Esophagus squamous epithelium (tissue), 5 donors: ENCODE data around the gene TAL1. TPM values are rescaled to one million over a fixed set of nuclear protein-coding genes. Genes with fewer than 3 reads are reported as not detected.
A peak's percentile ranks its signal among the peaks of the same experiment; 100 is the strongest.

Experiments
- DNase-seq: peaks from one replicate; lab custom pipeline; 2025; lab: John Stamatoyannopoulos, UW
- H3K27ac ChIP-seq, 4 donors: fragments of 200-600 bp; sonication (generic); one replicate each; pipeline ENCODE4 v1.5.1; 2016 to 2019; ENCODE audit warnings: mild to moderate bottlenecking in 1 of 4
- H3K27me3 ChIP-seq, 4 donors: fragments of 200-600 bp; sonication (generic); 1 replicate in 3 of 4; 2 replicates in 1 of 4; pipeline versions ENCODE4 v1.5.1 to v1.6.0; 2017 to 2021; ENCODE audit warnings: antibody characterized with exemption in 1 of 4
- H3K36me3 ChIP-seq, 3 donors: fragments of 200-600 bp; sonication (generic); one replicate each; pipeline ENCODE4 v1.5.1; 2016 to 2019
- H3K4me1 ChIP-seq, 3 donors: fragments of 200-600 bp; sonication (generic); one replicate each; pipeline ENCODE4 v1.5.1; 2017 to 2019
- H3K4me3 ChIP-seq, 4 donors: fragments of 200-600 bp; sonication (generic); 1 replicate in 3 of 4; 2 replicates in 1 of 4; pipeline ENCODE4 v1.5.1; 2016 to 2019; ENCODE audit warnings: mild to moderate bottlenecking in 2 of 4, moderate library complexity in 1 of 4
- H3K9me3 ChIP-seq, 3 donors: fragments of 200-600 bp; sonication (generic); one replicate each; pipeline ENCODE4 v1.5.1; 2016 to 2019
- POLR2A ChIP-seq, 4 donors: fragments of 450-650 bp; IDR thresholded peaks; one replicate each; pipeline ENCODE4 v1.6.1; 2017; ENCODE audit warnings: antibody characterized with exemption in 4 of 4, mild to moderate bottlenecking in 4 of 4, moderate library complexity in 3 of 4
- WGBS, 2 donors: methylation state at CpG; one replicate each; pipeline ENCODE4 v1.1.5; 2018; 5-methylcytosine and 5-hydroxymethylcytosine counted together
- intact Hi-C: fragments of 100-400 bp; cut with DNase I; formaldehyde crosslinking; loops from one replicate; pipeline ENCODE4 v1.15.0; 2022
- total RNA-seq, 4 donors: library from RNA; depleted of rRNA; stranded (reverse); fragments of >200 nt; gene quantifications; one replicate each; pipeline ENCODE4 v1.1.0, GENCODE V29; 2016
- TF ChIP-seq, protein P1 (sequence below), 6 experiments: fragments of 450-650 bp in 4 of 6; fragments of 200-600 bp in 2 of 6; sonication (generic) in 2 of 6; IDR thresholded peaks; one replicate each; pipeline ENCODE4 v1.5.1; 2016 to 2019; ENCODE audit warnings: antibody characterized with exemption in 6 of 6, mild to moderate bottlenecking in 4 of 6, moderate library complexity in 4 of 6
- donor health status: DM: yes; HTN: yes; CAD: no.

Gene TAL1
- total RNA-seq, 4 donors from 2014 or later: 0.45 to 3.6 (median 1.1) TPM

DNA sequence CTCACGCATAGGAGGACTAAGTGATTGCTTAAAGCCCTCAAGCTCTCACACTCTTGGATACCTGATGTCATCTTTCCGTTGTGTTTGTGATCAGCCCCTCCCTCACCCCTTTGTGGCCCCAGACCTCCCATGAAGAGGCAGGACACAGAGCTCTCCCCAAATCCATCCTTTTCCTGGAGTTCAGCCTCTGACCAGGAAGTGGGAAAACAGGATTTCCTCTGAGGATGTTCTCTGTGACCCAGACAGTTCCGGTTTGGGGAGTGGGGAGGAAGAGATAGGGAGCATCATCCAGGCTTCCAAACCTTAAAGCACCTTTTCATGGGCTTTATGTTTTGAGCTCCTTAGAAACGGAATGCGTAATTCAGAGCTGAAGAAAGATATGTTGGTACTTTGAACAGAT lies 11.9 kb upstream of the TAL1 start:
- Histone ChIP-seq H3K9me3 (no peaks in the 10 kb centered on the region), H3K4me3 (no peak overlapping the region), H3K4me1 (no peaks in the 10 kb centered on the region), H3K27ac (no peak overlapping the region), H3K27me3 (peaks cover 0 to 60% (median 0%) of the 10 kb centered on the region in 4 donors), H3K36me3 (no peaks in the 10 kb centered on the region)
- no peak for DNase-seq
- 65 to 68% methylated on average over 5 of the region's 5 CpGs for WGBS, 2 donors
- TF ChIP-seq, protein P1, sequence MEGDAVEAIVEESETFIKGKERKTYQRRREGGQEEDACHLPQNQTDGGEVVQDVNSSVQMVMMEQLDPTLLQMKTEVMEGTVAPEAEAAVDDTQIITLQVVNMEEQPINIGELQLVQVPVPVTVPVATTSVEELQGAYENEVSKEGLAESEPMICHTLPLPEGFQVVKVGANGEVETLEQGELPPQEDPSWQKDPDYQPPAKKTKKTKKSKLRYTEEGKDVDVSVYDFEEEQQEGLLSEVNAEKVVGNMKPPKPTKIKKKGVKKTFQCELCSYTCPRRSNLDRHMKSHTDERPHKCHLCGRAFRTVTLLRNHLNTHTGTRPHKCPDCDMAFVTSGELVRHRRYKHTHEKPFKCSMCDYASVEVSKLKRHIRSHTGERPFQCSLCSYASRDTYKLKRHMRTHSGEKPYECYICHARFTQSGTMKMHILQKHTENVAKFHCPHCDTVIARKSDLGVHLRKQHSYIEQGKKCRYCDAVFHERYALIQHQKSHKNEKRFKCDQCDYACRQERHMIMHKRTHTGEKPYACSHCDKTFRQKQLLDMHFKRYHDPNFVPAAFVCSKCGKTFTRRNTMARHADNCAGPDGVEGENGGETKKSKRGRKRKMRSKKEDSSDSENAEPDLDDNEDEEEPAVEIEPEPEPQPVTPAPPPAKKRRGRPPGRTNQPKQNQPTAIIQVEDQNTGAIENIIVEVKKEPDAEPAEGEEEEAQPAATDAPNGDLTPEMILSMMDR (IDR thresholded peaks at IDR 0.05): no peak
- TF ChIP-seq POLR2A (IDR thresholded peaks at IDR 0.05): no peak
- intact Hi-C loops: no loop called here

DNA sequence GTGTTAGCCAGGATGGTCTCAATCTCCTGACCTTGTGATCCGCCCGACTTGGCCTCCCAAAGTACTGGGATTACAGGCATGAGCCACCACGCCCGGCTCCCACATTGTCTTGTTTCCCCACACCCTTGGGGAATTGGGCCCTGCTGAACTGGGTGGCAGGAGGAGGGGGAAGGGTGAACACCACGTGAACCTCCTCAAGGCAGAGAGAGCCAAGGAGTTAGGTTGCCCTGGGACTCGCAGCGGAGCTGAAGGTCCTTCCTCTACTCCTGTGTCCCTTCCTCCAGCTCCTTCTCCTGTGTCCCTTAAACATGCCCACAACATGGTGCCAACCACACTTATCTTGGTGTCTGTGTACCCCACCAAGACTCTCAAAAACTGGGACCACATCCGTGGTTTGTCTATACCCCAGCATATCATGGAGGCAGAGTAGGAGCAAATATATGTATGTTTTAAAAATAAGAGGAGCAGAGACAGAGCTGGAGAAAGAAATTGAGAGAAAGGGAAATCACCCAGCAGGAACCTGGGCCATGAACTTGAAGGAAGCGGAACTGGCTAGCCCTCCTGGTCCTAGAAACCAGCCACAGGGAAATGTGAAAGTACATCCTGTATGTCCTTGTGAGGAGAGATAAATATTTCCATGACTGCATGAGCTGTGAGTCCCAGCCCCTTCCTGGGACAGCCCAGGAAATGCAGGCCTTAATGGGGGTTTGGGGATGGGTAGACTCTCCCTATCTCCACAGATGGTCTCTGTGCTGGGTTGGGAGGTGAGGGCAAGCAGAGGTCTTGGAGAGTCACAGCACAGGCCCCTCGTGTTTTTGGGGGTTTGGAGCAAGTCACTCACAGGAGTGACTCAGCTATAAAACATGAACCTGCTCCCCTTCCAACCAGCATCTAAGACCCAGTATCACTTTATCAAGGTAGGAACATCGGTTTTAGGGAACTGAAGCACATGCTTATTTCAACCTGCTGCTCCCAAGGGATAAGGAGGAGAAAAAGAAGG lies 9.4 kb upstream of the TAL1 start:
- H3K4me3 ChIP-seq: no peak overlapping the region
- WGBS, 2 donors: 60 to 77% methylated on average over 5 to 8 of the region's 11 CpGs
- intact Hi-C loops: no loop called here
- TF ChIP-seq, protein P1 (IDR thresholded peaks at IDR 0.05): no peak
- TF ChIP-seq POLR2A (IDR thresholded peaks at IDR 0.05): no peak
- no peaks in the 10 kb centered on the region for H3K36me3 ChIP-seq
- H3K27ac ChIP-seq: no peak overlapping the region
- no peaks in the 10 kb centered on the region for H3K9me3 ChIP-seq
- H3K4me1 ChIP-seq: peaks cover 0 to 7% (median 0%) of the 10 kb centered on the region in 3 donors
- DNase-seq: no peak
- peaks cover 0 to 66% (median 0%) of the 10 kb centered on the region in 4 donors for H3K27me3 ChIP-seq

DNA sequence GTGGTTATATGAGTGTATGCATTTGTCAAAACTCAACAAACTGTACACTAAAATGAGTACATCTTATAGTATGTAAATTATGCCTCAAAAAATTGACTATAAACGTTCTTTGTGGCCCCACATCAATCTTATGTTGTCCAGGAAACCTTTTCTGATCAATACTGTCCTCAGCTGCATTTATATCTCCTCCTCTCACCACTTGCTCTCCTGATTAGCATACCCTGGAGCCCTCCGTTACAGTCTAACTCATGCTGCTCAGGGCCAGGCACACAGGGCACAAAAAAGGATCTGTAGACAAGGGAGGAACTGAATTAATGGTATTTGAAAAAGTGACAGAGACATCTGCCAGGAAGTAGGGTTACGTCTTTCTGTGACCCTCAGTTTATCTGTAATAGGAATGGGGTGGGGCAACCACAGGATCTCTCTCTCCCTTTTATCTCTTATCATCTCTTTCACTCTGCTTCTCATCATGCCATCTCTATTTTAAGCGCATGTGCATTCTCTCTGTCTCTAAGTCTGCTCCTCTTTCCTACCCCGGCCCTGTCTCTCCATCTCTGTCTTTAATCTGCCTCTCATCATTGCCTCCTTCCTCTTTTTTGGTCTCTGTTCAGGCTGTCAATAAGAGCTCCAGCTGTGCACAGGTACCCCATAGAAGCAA lies 7.0 kb upstream of the TAL1 start:
- Histone ChIP-seq H3K4me1 (peaks cover 0 to 19% (median 0%) of the 10 kb centered on the region in 3 donors), H3K27ac (no peak overlapping the region), H3K27me3 (peaks cover 0 to 78% (median 0%) of the 10 kb centered on the region in 4 donors), H3K36me3 (no peaks in the 10 kb centered on the region), H3K4me3 (no peak overlapping the region), H3K9me3 (no peaks in the 10 kb centered on the region)
- WGBS, 2 donors: 56 to 66% methylated on average over 5 of the region's 5 CpGs
- TF ChIP-seq POLR2A (IDR thresholded peaks at IDR 0.05): no peak
- TF ChIP-seq, protein P1 (IDR thresholded peaks at IDR 0.05): no peak
- no peak for DNase-seq
- intact Hi-C loops: no loop called here

DNA sequence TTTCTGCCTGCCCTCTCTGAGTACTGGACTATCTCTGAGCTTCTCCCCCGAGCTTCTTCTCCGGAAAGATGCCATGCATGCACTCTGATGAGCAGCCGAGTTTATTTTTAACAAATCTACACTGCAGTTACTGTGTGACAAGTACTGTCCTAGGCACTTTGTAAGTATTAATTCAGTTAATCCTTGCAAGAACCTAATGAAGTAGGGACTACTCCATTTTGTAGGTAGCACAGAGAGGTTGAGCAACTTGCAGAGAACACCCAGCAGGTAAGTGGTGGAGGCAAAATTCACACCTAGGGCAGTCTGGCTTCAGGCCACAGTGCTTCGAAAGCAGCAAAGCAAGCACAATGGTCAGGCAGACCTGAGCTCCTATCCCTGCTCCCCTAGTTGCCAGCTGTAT lies 3.8 kb upstream of the TAL1 start:
- H3K27me3 ChIP-seq: peaks cover 5 to 78% (median 22%) of the 10 kb centered on the region in 4 donors
- intact Hi-C loops: no loop called here
- DNase-seq: no peak
- H3K9me3 ChIP-seq: no peaks in the 10 kb centered on the region
- 66 to 78% methylated on average over 3 to 4 of the region's 4 CpGs for WGBS, 2 donors
- no peak overlapping the region for H3K4me3 ChIP-seq
- peaks cover 9 to 39% (median 16%) of the 10 kb centered on the region in 3 donors for H3K4me1 ChIP-seq
- TF ChIP-seq, protein P1 (IDR thresholded peaks at IDR 0.05): no peak
- peak overlapping the region in 2 of 4 donors; percentile 43 to 44 for H3K27ac ChIP-seq
- no peaks in the 10 kb centered on the region for H3K36me3 ChIP-seq
